GM18907 (cell line): Measurements from ENCODE around the gene PEPD.
"Not testable (repeated sequence)": the region's sequence is repeated elsewhere in the genome, so short reads cannot be mapped to it uniquely, and the experiment has no call there.

Source experiments
- ATAC-seq: cut with Tn5 transposase; IDR thresholded peaks from one replicate; pipeline ENCODE4 v1.9.1; 2021; ENCODE audit warnings: mild to moderate bottlenecking, moderate library complexity; ENCODE audit not compliant: unreplicated experiment

PEPD gene

DNA sequence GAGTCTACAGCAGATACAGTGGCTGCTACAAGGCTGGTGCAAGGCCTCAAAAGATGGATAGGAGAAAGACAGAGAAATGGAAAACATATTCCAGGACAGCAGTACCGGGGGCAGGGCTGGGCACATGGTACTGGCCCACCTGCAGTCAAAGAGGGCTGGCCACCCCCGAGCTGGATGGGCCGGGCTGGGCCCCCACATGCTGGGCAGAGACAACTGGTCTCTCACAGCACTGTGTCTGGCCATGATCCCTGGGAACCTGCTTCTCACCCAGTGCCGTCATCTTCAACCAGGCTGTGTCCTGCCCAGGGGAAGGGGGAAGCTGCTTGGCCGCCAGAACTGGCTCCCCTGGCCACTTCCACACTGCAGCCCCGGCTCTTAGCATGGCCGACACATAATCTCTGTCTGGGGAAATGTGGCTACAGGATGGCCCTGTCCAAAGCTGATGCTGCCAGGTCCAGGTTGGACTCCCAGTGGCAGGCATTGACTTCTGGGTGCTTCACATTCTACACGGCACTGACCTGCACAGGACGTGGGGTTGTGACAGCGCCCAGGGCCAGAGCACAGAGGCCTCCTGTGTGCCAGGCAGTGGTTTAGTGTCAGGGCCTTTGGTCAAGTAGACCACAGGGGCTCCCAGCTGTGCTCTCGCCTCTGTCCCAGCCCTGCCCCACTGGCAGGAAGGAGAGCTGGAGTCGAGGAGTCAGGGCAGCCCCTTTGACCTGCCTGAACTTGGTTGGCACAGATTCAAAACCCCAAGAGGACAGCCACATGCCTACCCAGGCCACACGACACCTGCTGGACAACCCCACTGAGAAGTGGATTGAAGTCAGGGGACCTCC, 21.7 kb downstream of the PEPD start:
- no peak for ATAC-seq

DNA sequence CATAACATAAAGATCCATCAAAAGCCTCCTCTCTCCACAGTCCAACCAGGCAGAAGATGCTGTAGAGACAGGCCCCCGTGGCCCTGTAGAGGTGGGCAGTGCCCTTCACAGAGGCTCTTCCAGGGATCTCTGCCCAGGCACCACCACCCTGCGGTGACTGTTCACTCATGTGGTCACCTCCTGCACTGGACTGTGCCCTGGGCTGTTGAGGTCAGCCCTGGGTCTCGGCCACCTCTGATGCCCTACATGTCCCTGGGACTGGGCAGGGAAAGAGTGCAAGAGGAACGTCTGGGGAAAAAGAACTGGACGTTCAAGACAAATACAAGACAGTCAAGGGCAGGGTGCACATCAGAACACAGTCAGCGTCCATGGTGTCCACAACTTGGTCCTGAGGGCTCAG, 22.3 kb downstream of the PEPD start:
- no peak for ATAC-seq

DNA sequence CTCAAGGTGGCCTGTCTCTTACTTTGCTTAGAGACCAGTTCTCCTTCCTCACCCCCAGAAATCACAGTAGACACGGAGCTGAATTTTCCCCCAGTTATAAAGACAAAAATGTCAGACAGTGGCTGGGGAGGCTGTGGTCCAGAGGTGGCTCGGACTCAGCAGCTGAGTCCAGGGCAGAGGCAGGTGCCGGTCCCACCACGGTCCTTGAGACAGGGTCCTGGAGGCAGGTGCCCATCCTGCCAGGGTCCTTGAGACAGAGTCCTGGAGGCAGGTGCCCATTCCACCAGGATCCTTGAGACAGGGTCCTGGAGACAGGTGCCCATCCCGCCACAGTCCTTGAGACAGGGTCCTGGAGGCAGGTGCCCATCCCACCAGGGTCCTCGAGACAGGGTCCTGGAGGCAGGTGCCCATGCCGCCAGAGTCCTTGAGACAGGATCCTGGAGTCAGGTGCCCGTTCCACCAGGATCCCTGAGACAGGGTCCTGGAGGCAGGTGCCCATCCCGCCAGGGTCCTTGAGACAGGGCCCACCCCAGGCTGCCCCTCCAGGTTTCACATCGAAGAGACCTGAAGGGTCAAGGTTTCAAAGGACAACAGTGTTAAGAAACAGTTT, 23.1 kb downstream of the PEPD start:
- no peak for ATAC-seq

DNA sequence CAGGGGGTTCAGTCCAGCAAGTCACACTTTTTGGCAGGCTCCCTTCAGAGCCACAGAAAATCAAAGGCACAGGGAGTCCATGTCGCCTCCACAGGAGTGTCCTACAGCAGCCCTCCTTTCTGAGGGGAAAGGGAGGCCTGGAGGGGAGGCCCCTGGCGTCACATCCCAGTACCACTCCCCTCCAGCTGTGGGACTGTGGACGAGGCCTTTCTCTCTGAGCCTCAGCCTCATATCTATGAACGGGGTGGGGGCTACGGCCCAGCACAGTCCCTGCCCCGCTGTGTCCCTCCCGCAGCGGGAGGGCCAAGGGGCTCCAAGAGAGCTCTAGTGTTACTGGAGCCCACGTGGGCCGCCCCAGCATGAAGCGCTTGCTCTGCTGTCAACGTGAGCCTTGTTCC, 23.8 kb downstream of the PEPD start:
- no peak for ATAC-seq

DNA sequence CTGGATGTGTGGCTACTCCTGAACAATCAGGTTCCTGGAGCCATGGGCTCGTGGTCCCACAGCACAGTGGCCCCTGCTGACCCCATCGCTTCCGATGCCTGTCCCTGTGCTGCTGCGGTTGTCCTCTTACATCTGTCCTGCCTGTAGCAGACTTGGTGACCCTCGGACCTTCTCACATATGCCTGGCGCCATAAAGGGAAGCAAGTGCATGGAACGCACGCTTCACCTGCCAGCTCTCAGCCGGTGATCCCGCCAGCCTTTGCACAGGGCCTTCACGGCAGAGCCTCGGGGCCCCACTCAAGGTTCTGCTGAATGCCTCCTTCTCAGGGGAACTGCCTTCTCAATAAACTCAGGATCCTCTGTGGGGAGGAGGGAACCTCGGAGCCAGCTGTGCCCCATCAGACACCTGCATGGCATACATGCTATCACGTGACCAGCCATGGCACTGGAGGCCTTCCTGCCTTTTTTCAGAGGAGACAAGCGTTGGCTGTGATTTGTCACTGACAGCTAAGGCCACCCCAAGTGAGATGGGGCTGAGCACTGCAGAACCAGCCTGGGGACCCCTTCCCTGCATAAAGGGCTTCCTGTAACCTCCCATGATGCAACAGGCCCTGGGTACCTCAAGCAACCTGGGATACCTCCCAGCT, 24.3 kb downstream of the PEPD start:
- ATAC-seq = no peak

DNA sequence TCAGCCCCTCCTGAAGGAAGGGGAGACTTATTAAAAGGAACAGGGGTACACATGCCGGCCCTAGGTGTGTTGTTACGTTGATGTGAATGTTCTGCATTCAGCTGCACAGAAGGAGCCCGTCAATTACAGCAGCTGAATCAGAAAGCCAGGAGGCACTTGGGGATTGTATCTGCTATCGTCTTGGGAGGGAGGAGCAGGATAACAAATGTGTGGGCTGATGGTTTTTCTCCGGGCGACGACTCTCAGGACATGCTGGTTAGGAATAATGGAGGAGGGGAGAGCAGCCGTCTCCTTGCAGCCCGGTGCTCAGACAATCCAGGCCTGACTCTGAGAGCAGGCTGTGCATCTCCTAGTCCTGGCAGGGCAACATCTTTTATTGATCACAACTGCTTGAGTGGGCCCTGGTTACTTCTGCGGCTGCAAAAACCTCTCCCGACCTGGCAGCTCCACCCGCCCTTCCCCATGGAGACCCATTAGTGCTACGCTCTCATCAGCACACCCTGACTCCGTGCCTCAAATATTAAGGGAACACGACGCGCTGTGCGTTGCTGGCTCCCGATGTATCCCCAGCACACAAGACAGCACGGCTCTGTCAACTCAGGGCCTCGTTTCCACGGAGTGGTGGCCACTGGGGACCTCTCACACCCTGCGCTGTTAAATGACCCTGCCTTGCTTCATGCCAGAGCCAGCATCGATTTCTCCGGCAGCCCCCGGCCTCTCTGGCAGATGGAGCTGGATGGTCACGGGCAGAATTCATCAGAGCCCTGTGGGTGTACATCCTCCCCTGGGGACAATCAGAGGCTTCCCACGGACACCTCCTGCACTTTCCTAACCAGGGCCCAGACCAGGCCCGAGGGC, 25.3 kb downstream of the PEPD start:
- ATAC-seq = no peak

DNA sequence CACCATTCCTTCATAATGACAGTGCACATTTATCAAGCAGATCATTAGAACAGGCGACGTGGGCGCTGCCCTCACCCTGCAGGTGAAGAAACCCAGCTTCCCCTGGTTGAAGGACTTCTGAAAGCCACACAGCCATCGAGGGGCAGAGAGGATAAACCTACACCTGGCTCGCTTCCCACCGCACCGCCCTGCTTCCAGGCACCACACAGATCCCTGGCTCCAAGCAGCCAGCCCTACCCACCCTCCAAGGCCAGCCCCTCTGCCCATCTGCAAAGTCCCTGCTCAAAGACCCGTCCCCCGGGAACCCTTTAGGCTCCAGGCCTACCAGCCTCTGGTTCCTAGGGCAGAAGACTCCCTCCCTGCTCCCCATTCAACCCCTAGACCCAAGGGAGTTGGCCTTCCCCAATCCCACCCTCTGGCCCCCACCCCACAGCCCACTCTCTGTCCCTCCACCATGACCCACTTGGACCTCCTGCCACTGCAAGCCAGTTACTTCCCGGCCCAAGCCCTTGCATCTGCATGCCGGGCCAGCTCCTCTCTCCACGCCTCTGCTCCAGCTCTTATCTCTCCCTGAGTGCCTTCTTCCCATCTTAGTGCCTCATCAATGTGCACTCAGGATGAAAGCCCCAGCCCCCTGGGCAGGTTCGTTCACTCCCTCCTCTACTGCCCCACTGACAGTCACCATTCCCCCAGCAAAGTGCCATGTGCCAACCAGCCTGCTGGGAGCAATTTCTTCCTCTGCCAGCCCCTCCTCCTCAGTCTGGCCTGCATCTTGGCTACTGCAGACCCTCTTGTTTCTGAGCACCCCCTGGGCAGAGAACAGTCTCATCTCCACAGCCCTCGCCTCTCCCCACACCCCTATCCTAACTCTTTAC, 28.0 kb downstream of the PEPD start:
- ATAC-seq = no peak

DNA sequence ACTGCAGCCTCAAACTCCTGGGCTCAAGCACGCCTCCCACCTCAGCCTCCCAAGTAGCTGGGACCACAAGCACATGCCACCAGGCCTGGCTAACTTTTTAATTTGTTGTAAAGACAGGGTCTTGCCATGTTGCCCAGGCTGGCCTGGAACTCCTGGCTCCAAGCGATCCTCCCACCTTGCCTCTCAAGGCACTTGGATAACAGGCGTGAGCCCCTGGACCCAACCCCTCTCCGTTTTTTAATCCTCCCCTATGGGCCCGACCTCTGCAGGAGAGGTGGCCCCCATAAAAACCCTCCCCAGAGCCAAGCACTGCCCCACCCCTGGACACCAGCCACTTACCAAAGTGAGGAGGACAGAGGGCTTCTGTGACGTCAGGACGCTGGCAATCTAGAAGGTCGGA, 28.6 kb downstream of the PEPD start:
- ATAC-seq = no peak

DNA sequence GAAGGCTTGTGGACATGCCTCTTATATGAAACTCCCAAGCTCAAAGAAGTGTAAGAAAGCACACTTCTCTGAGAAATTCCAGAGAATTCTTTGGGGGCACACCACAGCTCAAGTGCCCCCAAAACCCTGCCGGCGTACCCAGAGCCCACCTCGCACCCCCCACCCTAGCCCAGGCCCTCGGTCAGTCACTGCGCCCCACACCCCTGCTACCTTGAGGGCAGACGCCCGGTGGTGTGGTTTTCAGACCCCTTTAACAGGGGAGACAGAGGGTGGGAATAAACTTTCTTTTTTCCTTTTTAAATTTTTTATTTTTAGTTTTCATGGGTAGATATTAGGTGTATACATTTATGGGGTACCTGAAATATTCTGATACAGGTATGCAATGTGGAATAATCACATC, 29.5 kb downstream of the PEPD start:
- no peak for ATAC-seq

DNA sequence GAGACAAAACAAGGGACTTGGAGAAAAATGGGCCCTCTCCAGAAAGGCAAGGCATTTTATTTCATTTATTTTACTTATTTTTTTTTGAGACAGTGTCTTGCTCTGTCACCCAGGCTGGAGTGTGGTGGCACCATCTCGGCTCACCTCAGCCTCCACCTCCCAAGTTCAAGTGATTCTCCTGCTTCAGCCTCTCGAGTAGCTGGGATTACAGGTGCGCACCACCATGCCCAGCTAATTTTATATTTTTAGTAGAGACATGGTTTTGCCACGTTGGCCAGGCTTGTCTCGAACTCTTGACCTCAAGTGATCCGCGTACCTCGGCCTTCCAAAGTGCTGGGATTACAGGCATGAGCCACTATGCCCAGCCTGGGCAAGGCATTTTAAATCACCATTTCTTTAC, 31.0 kb downstream of the PEPD start:
- ATAC-seq = not testable (repeated sequence)

DNA sequence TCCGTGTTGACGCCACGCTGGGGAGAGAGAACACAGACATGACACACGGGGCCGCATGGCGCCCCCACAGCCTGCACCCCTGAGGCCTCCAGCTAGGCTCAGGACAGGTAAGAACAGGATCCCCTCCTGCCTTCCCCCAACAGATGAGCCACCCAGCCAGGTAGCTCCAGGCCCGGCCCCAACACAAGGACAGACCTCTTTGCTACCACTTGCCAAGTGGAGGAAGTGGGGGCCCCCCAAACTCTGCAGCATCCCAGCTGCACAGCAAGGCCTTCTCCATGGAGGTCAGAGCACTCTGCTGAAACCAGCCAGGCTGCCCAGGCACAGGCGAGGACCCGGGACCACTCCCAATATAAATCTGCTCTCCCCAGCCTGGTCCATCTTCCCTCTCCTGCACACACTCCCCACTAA, 31.5 kb downstream of the PEPD start:
- ATAC-seq = no peak

DNA sequence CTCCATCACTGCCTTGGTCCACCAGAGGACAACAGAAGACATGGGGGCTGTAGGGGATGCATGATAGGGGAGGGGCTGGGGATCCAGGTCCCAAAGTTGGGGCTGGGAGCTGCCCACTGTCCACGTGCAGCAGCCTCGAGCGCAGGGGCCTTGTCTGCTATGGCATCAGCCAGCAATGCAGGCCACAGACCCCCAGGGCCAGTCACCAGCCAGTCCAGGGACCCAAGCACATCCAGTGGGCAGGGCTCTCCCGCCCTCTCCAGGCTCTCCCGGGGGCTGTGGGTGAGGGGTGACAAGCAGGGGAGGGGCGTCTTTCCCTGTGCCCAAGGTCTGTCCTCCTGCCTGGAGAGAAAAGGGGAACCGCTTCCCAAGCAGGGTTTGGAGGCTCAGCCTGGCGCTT, 32.8 kb downstream of the PEPD start:
- no peak for ATAC-seq

DNA sequence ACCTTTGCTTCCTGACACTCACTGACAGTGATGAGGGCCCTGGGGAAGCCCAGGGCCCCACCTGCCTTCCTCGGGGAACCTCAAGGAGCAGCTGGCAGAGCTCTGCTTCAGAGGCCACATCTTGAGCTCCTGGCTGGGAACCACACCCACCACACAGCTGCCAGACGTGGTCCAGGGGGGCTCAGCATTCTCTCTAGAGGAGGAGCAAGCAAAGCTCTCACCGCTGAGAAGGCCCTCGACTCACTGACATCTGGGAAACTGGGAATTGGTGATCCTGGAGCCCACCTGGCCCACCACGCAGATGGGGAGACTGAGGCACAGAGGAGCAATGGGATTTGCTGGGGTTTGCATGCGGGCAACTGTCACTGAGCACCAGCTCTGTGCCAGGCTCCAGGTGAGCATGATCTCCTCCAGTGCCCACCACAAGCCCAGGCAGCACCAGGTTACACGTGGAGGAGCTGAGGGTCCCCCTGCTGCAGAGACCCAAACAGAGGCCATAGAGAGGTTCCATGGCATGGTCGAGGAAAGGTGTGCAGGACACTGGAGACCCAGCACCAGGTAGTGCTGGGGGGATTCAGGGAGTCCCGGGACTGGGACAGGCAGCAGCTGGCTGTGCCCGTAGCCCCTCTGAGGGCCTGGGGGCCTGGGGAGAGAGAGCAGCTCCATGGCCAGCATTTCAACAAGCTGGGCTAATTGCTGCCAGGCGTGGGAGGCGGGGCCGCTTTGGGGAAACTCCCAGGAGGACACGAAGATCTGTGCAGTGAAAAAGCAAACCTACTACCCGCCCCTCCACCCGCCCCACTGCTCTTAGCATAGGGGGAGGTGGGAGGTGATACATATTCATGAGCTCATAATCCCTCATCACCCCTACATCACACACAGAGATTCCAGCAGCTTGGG, 33.4 kb downstream of the PEPD start:
- ATAC-seq = no peak

DNA sequence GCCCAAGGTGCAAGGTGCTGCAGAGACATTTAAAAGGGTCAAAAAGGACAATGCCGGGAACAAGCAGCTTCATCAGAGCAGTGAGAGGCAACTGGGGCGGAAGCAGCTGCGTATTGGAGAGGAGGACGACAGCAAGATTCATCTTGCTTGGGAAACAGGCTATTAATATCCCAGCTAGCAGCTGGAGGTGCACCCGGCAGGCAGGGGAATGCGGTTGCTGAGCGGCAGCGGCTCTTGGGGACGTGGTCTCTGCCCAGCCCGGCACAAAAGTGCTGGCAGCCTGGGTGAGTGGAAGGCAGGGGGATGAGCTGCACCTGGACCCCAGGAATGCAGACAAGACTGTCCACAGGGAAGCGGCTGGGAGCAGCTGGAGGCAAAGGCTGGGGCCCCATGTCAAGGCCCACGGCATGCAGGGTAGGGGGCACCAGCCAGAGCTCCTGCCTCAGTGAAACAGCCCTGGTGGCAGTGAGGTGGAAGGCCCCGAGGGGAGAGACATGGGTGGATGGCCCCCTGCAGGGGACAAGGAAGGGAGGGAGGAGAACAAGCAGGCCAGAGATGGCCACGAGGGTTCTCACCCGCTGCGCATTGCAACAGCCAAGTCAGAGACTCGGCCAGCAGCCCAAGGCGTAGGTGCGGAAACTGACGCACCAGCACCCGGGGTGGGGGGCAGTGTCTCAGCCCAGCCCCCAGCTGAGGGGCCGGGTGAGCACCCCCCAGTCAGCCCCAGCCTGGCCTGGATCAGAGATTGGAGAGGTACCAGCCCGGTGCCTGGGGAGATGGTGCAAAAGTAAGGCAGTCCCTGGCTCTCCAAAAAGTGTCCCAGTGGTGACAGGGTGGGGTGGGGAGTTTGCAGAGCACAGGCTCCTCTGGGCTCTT, 34.4 kb downstream of the PEPD start:
- no peak for ATAC-seq

DNA sequence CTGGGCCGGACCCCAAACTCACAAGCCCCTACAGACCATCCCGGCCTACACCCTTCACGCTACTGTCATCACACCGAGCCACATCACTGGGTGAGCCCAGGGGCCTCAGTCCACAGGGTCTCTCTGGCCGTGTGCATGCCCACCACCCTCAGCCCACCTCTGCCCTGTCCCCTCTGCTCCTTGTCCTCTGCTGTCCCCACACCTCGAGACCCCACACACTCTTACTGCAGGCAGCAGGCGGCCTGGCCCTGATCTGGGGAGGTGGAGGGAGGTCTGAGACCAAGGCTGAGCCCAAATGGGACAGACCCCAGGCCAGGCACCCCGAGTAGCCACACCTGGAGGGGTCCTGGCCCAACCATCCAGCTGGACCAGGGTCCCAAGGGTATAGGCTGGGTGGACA, 35.2 kb downstream of the PEPD start:
- no peak for ATAC-seq

DNA sequence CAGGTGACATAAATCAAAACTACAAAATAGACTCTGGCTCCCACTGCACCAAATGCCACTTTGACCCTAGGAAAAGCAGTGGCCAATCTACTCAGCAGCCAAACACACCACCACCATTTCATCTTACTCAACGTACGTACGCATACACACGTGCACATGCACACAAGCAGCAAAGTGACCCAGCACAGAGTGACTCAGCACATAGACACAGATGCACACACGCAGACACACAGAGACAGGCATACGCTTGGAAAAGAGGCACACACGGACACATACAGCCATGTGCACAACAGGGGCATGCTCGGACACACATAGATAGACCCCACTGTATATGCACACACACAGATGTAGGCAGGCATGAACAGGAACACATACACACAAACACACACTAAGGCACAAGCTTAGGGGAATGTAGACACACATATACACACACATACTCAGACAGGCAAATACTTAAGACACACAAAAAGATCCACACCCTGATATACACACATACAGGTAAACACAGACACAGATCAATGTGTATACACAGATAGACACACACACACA, 37.3 kb downstream of the PEPD start:
- no peak for ATAC-seq

DNA sequence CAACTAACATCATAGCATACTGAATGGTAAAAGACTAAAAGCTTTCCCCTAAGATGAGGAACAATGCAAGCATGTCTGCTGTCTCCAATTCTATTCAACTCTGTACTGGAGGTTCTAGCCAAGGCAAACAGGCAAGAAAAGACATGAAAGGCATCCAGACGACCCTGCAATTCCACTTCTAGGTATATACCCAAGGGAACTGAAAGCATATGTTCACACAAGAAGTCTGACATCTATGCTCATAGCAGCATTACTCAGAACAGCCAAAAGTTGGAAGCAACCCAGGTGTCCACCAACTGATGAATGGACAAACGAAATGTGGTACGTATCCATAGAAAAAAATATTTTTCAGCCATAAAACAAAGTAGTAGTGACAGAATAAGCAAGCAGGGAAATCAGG, 39.1 kb downstream of the PEPD start:
- ATAC-seq = no peak

DNA sequence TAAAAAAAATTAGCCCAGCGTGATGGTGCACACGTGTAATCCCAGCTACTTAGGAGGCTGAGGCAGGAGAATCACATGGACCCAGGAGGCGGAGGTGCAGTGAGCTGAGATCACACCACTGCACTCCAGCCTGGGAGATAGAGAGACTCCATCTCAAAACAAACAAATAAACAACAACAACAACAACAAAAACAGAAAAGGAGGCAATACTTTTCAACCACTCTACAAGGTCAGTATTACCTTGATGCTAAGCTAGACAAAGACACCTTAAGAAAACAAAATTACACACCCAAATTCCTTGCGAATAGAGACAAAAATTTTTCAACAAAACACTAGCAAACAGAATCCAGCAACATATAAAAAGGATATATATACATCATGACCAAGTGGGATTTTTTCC, 39.7 kb downstream of the PEPD start:
- no peak for ATAC-seq
